GM18499 (cell line): ENCODE data around the gene RGS1.
A peak's percentile ranks its signal among the peaks of the same experiment; 100 is the strongest.

Source experiments
- ATAC-seq: cut with Tn5 transposase; IDR thresholded peaks from one replicate; pipeline ENCODE4 v1.9.1; 2021; ENCODE audit warnings: moderate number of reproducible peaks; ENCODE audit not compliant: insufficient read depth, unreplicated experiment

RGS1 gene

DNA sequence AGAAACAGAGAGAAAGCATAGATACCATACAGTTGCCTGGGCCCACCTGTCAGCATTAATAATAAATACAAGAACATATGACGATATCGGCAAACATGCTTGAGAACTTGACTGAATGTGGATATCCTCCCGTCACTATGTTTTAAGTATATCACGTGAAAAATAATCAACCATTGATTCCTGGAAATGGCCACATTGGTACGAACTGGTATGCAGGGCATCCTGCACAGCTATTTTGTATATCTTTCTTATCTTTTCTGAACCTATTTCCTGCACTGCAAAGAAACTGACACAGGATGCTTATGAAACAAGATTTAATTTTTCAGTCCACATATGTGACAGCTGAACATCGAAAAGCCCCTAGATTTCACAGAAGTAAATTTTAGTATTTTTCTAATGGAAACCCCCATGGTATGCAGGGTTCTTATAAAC, 22.8 kb upstream of the RGS1 start:
- ATAC-seq: no peak

DNA sequence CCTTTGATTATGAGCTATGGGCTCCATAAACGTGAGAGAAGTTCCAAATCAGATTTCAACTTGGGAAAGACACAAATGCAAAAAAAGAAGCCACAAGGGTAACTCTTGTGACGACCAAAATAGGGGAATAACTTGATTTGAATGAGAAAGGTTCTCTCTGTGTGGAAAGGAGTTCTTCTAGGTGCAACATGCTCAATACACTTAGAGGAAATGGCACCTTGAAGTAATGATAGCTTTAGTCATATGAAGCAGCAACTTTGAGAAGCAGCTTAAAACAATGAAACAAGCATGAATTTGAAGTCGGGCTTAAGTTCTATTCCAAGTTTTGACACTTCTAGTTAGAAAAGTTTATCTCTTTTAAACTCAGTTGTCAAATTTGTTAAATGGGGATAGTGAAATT, 21.8 kb upstream of the RGS1 start:
- no peak for ATAC-seq

DNA sequence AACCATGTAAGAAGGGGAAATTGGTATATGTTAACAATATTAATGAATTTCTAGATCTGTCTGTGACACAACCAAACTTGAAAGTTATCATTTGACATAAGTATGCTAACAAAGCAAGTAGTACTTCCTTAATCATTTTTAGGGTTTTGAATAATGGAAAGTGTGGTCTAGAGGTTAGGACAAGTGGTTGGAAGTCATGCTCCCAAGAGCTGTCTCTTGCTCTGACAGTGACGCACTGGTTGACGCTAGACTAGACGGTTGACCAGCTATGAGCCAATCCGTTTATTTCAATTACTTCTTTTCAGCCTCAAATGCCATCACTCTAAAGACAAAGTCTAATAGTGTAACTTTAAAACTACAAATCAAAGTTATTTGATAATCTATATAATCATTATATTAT, 20.7 kb upstream of the RGS1 start:
- ATAC-seq: no peak

DNA sequence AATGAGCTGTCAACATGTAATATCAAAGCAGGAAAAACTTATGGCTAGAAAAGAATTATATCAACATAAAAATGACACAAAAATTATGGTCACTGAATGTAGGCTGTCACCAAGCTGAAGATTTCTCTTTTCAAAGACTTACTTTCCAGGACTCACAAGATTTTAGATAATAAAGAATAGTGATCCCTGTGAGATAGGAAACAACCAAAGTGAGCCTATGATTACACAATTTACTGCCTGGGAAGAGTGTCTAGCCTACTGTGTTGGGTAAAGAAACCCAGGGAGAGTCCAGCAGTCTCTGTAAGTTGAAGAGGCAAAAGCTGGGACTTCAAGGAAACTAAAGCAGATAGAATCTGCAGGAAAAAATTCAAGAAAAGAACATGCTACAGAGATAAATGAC, 20.2 kb upstream of the RGS1 start:
- no peak for ATAC-seq

- ATAC-seq: no peak
Measured at GRCh38 chr1:192557841-192558595, 17.6 kb upstream of the RGS1 start.

DNA sequence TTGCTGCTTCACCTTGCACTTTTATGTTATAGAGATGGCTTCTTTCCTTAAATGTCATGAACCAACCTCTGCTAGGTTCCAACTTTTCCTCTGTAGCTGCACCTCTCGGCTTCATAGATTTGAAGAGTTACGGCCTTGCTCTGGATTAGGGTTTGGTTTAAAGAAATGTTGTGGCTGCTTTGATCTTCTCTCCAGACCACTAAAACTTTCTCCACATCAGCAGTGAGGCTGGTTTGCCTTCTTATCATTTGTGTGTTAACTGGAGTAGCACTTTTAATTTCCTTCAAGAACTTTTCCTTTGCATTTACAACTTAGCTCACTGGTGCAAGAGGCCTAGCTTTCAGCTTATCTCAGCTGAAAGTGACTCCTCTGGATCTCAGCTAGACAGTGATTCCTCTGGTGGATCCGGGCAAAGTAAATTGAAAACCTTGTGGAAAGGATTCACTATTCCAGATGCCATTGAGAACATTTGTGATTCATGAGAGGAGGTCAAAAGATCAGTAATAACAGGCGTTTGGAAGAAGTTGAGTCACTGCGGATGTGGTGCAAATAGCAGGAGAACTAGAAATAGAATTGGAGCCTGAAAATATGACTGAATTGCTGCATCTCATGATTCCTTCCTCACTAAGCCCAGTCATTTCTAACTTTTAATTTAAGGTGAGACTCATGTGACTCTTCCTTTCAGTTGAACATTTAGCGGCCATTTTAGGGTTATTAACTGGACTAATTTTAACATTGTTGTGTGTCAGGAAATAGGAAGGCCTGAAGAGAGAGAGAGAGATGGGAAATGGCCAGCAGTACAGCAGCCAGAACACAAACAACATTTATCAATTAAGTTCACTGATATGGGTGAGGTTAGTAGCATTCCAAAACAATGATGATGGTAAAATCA, 16.2 kb upstream of the RGS1 start:
- ATAC-seq: peak; percentile 81

- no peak for ATAC-seq
Measured at GRCh38 chr1:192561301-192561700, 14.3 kb upstream of the RGS1 start.

DNA sequence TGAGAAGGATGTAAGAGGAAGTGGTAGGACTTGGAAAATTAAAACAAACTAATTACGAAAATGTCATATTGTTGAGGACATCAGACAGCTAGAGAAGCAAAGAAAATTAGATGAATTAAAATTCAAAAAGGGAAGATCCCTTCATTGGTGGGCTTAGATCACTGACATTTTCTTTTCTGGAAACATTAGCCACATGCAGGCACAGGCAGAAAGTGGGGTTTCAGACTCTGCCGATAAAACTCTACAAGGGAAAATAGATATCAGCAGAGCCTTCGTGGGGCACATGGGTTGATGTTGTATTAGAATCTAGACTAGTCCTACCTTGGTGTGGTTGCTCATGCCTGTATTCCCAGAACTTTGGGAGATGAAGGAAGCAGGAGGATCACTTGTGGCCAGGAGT, 12.4 kb upstream of the RGS1 start:
- no peak for ATAC-seq

- ATAC-seq: no peak
Measured at GRCh38 chr1:192564099-192564498, 11.5 kb upstream of the RGS1 start.

DNA sequence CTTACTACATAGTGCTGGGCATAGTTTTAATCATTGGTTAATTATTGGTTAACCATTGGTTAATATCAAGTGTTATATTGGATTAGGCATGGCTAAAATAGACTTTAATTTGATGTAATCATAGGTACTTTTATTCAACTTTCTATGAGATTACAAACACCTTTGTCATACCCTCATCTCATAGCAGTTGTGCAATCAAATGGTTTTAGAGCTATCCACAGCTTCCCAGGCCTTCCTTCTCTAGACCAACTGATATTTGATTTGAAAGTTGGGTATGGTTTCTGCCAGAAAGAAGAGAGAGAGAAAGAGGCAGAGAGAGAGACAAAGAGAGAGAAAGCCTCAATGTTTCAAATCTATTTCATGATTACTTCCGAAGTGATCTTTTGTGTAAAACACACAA, 9.6 kb upstream of the RGS1 start:
- no peak for ATAC-seq

- ATAC-seq: no peak
Measured at GRCh38 chr1:192566657-192567056, 8.9 kb upstream of the RGS1 start.

DNA sequence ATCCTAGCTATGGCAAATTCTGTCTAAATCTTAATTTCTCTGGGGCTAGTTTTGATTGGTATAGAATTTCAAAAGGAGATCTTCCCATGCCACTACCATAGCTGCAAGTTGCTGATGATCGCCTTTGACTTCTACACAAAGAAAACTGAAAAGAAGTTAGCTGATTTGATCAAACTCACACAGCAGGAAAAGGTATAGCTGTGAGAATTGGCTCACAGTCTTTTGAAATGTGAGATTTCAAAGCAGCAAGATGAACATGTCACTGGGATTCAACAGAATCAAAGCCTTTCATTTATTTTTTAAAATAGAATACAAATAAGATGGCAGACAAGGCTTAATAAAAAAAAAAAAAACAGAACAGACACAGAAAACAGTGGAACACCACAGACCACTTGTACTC, 7.5 kb upstream of the RGS1 start:
- no peak for ATAC-seq

DNA sequence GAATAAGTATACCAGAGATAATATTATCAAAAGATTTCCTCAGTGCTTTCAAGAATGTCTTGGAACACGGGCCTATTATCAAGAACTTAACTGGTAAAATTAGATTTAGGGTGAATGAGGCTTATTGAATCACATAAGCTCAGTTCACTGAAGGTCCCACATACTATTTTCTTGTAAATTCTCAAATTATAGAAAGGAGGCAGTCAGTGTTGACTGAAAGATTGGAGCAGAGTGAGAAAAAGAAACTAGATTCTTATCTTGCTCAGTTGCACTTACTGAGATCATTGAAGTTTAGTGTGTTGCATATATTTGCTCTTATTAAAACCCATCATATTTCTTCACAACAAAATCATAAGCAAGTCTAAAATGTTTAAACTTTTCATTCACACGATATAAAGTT, 3.9 kb upstream of the RGS1 start:
- ATAC-seq: no peak

DNA sequence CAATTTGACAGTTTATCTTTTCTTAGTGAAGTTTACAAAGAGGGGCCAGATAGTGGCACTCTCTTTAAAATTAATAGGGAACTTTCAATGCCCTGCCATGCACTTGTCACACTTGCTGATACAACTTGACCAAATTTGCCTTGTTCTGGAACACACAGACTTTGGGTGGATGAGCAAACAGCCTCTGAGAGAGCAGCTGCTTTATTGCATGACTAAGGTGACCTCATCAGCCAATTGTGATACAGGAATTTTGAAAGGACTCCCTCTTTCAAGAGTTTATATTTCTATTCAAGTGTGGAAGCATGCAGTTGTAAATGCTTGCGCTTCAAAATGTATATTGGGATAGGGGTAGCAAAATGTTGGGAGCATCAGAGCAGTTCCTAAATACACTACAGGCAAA, 2.1 kb upstream of the RGS1 start:
- no peak for ATAC-seq

DNA sequence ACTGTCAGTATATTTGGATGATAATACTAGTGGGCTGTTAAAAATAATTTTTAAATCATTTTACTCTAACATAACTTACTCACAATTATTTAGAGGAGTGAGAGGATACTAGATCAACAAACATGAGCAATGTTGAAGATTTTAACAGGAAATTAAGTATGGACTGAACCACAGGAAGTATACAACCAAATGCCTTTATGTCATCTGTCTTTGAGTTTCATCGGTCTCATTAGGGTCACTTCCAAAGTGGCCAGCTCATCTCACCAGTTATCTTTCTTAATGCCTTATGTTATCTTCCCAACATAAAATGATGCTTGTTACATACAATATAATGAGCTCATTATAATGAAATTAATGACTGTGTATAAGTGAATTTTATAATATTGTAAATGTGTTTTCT, 1.5 kb upstream of the RGS1 start:
- no peak for ATAC-seq

DNA sequence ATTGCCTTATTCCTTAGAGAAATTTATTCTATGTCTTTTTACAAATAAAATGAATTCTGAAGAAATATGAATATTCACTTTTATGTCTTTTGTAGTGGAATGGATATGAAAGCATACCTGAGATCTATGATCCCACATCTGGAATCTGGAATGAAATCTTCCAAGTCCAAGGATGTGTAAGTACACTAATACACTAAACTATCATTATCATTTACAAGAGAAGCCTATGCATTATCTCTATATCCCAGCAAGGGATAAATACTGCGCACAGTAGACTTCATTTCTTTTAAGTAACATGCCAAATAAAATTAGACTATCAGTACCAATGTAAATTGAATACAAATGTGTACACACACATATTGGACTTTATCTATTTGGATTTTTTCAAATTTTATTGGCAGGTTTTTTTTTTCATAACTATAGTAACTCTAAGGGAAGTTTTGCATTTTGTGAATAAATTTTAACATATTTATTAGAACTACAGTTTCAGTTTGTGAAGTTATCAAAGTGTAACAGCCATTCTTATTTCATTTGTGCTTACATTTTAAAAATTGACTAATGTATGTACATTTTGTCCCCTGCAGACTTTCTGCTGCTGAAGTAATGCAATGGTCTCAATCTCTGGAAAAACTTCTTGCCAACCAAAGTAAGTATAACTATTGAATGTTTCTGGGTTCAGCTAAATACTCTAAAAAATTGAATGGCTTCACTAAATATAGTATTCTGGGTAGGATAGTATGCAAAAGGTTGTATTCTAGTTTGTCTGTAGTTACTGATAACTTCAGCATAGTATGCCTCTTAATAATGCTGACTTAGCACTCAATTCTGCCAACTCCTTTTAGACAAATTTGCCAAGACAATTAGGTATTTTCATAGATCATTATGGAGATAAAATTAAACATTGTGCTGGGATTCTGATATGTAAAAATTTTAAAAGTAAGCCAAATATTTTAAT, 894 bp downstream of the RGS1 start:
- ATAC-seq: no peak

DNA sequence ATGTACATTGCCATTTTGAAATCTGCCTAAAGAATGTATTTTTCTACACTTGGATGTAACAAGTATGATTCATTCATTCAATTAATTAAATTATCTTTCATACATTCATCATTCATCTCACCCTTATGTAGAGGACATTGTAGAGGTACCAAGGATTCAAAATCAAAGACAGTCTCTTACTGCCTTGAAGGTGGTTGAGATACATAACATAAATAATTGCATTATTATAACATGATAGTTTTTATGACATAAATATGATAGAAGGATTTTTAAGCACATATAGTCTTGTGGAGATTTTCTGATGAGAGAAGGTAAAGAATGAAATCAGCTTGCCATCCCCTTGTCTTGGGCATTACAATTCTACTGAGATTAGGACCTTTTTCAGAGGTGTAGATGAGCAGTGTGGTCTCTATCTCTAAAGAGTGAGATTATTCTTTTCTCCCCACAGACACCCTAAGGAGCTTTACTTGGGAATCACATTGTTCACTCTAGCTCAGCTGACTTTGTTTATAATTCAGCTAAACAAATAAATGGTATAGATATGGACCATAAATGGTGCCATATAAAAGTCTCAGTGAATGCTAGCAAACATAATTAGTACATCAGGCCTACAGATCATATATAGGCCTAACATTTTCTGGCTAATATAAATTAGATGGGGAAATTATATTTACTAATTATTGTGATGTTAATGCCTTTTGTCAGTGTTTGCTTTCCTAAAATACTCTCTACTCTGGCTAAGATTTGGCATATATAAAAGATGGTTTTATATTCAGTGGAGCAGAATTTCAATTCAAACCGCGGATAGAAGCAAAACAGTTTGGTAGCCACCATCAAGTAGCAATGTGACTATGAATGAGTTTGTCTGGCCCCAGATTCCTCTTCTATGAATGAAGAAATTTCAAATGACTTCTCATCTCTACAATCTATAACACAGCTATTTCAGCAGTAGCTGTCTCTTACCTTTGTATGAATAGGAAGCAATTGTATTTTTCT, 1.9 kb downstream of the RGS1 start:
- ATAC-seq: no peak

GRCh38 chr1:192578144-192578909, 2.8 kb downstream of the RGS1 start:
- no peak for ATAC-seq
